Esophagus muscularis mucosa (tissue), 4 donors: Measurements from ENCODE around the gene MRPS7. TPM values are rescaled to one million over a fixed set of nuclear protein-coding genes. Genes with fewer than 3 reads are reported as not detected.

Experiments used
- DNase-seq: peaks from one replicate; pipeline ENCODE4 v3.0.0-alpha.2; 2017; ENCODE audit errors: extremely low spot score
- H3K27ac ChIP-seq, 4 donors: fragments of 200-600 bp; sonication (generic); replicated peaks in 1 of 4; 1 replicate in 3 of 4; 2 replicates in 1 of 4; pipeline ENCODE4 v1.5.1; 2016 to 2019; ENCODE audit warnings: mild to moderate bottlenecking in 1 of 4
- H3K27me3 ChIP-seq, 4 donors: fragments of 200-600 bp; sonication (generic); one replicate each; pipeline versions ENCODE4 v1.5.1 to v1.6.0; 2016 to 2019
- H3K36me3 ChIP-seq, 4 donors: fragments of 200-600 bp; sonication (generic); one replicate each; pipeline ENCODE4 v1.5.1; 2016 to 2019
- H3K4me1 ChIP-seq, 4 donors: fragments of 200-600 bp; sonication (generic); one replicate each; pipeline ENCODE4 v1.5.1; 2016 to 2019
- H3K4me3 ChIP-seq, 4 donors: fragments of 200-600 bp; sonication (generic); 1 replicate in 2 of 4; 2 replicates in 2 of 4; pipeline ENCODE4 v1.5.1; 2016 to 2019; ENCODE audit warnings: mild to moderate bottlenecking in 4 of 4, moderate library complexity in 1 of 4
- H3K9me3 ChIP-seq, 4 donors: fragments of 200-600 bp; sonication (generic); 1 replicate in 3 of 4; 2 replicates in 1 of 4; pipeline ENCODE4 v1.5.1; 2016 to 2019
- CTCF ChIP-seq, 3 experiments: fragments of 200-600 bp in 2 of 3; fragments of 450-650 bp in 1 of 3; sonication (generic) in 2 of 3; IDR thresholded peaks; one replicate each; pipeline ENCODE4 v1.5.1; 2017 to 2019; ENCODE audit warnings: antibody characterized with exemption in 3 of 3, mild to moderate bottlenecking in 2 of 3, moderate library complexity in 1 of 3
- EP300 ChIP-seq: sonication (generic); formaldehyde crosslinking; IDR thresholded peaks from one replicate; pipeline ENCODE4 v1.6.1; 2017; ENCODE audit warnings: antibody characterized with exemption
- POLR2A ChIP-seq: fragments of 450-650 bp; IDR thresholded peaks from one replicate; pipeline ENCODE4 v1.6.1; 2017; ENCODE audit warnings: antibody characterized with exemption, moderate library complexity, mild to moderate bottlenecking, low read depth
- POLR2AphosphoS5 ChIP-seq, 2 donors: sonication (generic); formaldehyde crosslinking; IDR thresholded peaks; one replicate each; pipeline ENCODE4 v1.6.1; 2017; ENCODE audit warnings: antibody characterized with exemption in 2 of 2
- WGBS: methylation state at CpG from one replicate; pipeline ENCODE4 v1.1.5; 2018; 5-methylcytosine and 5-hydroxymethylcytosine counted together
- intact Hi-C: fragments of 100-400 bp; cut with DNase I; formaldehyde crosslinking; loops from one replicate; pipeline ENCODE4 v1.15.1; 2023
- total RNA-seq, 4 donors: library from RNA; depleted of rRNA; stranded (reverse); fragments of >200 nt; gene quantifications; one replicate each; pipeline versions ENCODE4 v1.1.0 to v1.2.1, GENCODE V29; 2016

MRPS7 gene
- total RNA-seq, 4 donors from 2014 or later: 37.8 to 40.6 (median 39.1) TPM

DNA sequence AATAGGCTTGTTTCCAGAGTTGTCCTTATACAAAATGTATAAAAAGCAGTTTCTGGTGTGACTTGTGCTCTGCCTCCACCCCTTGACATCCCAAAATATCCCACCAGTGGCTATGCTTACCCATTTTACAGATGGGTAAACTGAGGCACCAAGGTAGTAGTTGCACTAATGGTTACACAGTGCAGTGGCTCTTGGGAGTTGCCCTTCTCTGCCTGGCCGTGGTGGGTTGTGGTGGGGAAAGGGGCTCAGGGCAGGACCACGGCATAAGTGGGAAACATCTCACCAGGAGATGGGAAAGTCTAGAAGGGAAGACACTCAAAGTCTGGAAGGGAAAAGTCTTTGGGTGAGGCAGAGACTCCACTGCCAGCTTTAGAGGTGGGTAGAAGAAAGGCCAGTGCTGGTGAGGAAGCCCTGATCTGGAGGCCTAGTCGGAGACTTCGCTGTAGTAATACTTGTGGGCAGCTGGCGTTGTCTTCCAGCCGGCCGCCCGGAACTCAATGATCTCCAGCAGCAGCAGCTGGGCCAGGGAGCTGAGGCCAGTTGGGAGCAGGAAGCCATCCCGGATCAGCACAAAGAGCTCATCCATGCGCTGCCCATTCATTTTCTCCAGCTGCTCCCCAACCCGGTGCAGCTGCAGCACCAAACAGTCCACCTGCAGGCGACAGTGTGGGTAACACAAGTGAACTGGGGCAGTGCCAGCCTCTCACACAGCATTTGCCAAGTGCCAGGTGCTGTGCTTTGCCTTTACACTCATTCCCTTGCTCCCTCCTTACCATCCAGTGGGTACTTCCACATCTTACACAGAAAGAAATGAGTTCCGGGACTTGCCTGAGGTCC lies 4.9 kb downstream of the MRPS7 start:
- Histone ChIP-seq H3K36me3 (peaks cover 25 to 49% (median 42%) of the 10 kb centered on the region in 4 donors), H3K9me3 (no peaks in the 10 kb centered on the region), H3K27ac (no peak overlapping the region), H3K4me3 (no peak overlapping the region), H3K27me3 (peaks cover 0 to 3% (median 0%) of the 10 kb centered on the region in 4 donors), H3K4me1 (peaks cover 18 to 43% (median 34%) of the 10 kb centered on the region in 4 donors)
- intact Hi-C loops: no loop called here
- TF ChIP-seq CTCF (IDR thresholded peaks at IDR 0.05): no peak
- TF ChIP-seq POLR2A: no peak
- TF ChIP-seq POLR2AphosphoS5 (IDR thresholded peaks at IDR 0.05): no peak
- no peak for TF ChIP-seq EP300
- no peak for DNase-seq
- 85% methylated on average over 12 of the region's 13 CpGs for WGBS

DNA sequence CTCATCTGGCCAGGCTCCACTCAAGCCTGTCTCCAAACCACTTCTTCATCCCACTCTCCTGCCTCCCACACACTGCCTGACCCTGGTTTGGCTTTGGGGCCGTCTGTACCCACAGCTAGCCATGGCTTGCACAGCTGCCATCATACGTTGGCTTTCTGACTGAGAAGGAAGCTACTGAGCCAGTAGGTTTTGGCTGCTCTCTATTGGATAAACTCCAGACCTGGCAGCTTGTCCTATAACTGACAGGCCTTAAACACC lies 5.4 kb downstream of the MRPS7 start:
- Histone ChIP-seq H3K27ac (no peak overlapping the region), H3K4me3 (no peak overlapping the region), H3K27me3 (peaks cover 0 to 4% (median 0%) of the 10 kb centered on the region in 4 donors), H3K36me3 (peaks cover 25 to 49% (median 42%) of the 10 kb centered on the region in 4 donors), H3K9me3 (no peaks in the 10 kb centered on the region), H3K4me1 (peaks cover 22 to 49% (median 38%) of the 10 kb centered on the region in 4 donors)
- no peak for DNase-seq
- TF ChIP-seq POLR2AphosphoS5 (IDR thresholded peaks at IDR 0.05) (no peak), EP300 (no peak), POLR2A (no peak), CTCF (IDR thresholded peaks at IDR 0.05) (no peak)
- intact Hi-C loops: no loop called here
- WGBS: 45% methylated on average over 2 of the region's 2 CpGs

- intact Hi-C loops: no loop called here
- Histone ChIP-seq H3K36me3 (peaks cover 25 to 49% (median 42%) of the 10 kb centered on the region in 4 donors), H3K27ac (no peak overlapping the region), H3K9me3 (no peaks in the 10 kb centered on the region), H3K4me1 (peaks cover 23 to 49% (median 39%) of the 10 kb centered on the region in 4 donors), H3K4me3 (no peak overlapping the region), H3K27me3 (peaks cover 0 to 4% (median 0%) of the 10 kb centered on the region in 4 donors)
- no peak for DNase-seq
- TF ChIP-seq EP300: no peak
- TF ChIP-seq POLR2AphosphoS5 (IDR thresholded peaks at IDR 0.05): no peak
- no peak for TF ChIP-seq CTCF (IDR thresholded peaks at IDR 0.05)
- no peak for TF ChIP-seq POLR2A
- WGBS: 51% methylated on average over 13 of the region's 14 CpGs
Observed at GRCh38 chr17:75267411-75268232, 5.9 kb downstream of the MRPS7 start.

GRCh38 chr17:75269844-75270217 lies 8.2 kb downstream of the MRPS7 start:
- Histone ChIP-seq H3K4me3 (peak overlapping the region; percentile 88 to 90 (median 90)), H3K9me3 (no peaks in the 10 kb centered on the region), H3K36me3 (peaks cover 17 to 36% (median 25%) of the 10 kb centered on the region in 4 donors), H3K4me1 (peaks cover 27 to 57% (median 43%) of the 10 kb centered on the region in 4 donors), H3K27me3 (peaks cover 0 to 4% (median 0%) of the 10 kb centered on the region in 4 donors), H3K27ac (peak overlapping the region; percentile 96 to 98 (median 97))
- WGBS: 21% methylated on average over 6 of the region's 6 CpGs
- TF ChIP-seq POLR2A: no peak
- no peak for TF ChIP-seq CTCF (IDR thresholded peaks at IDR 0.05)
- intact Hi-C loops: loop anchor here (5.0 kb wide), 1 partner anchor 137 kb away; the partner anchor contains the start of gene GRB2
- DNase-seq: no peak
